ENCODE results near the gene NINL. TPM values are rescaled to one million over a fixed set of nuclear protein-coding genes. Genes with fewer than 3 reads are reported as not detected.

Gene NINL
- total RNA-seq, 1 donor from 2014 or later = 5.0 TPM

- no peak overlapping the region for H3K4me3 ChIP-seq (ENCODE audit: low read depth, low read length)
- H3K36me3 ChIP-seq (ENCODE audit: control insufficient read depth, insufficient read depth, low read length) = no peaks in the 10 kb centered on the region
- FAIRE-seq (no peak), DNase-seq (ENCODE audit: low read depth) (no peak)
- no peaks in the 10 kb centered on the region for H3K27me3 ChIP-seq (ENCODE audit: control insufficient read depth, insufficient read depth, low read length)
- TF ChIP-seq CTCF (IDR thresholded peaks at IDR 0.05; ENCODE audit: insufficient read depth, low read length, severe bottlenecking) = no peak
Measured at GRCh38 chr20:25466846-25467245, 118.5 kb downstream of the NINL start.

GRCh38 chr20:25465243-25466135 lies 119.8 kb downstream of the NINL start:
- FAIRE-seq = no peak

GRCh38 chr20:25464501-25465242 lies 120.7 kb downstream of the NINL start:
- H3K27me3 ChIP-seq (ENCODE audit: control insufficient read depth, insufficient read depth, low read length) = no peaks in the 10 kb centered on the region
- no peak for TF ChIP-seq CTCF (IDR thresholded peaks at IDR 0.05; ENCODE audit: insufficient read depth, low read length, severe bottlenecking)
- H3K36me3 ChIP-seq (ENCODE audit: control insufficient read depth, insufficient read depth, low read length) = no peaks in the 10 kb centered on the region
- FAIRE-seq (peak; percentile 18), DNase-seq (ENCODE audit: low read depth) (no peak)
- H3K4me3 ChIP-seq (ENCODE audit: low read depth, low read length) = no peak overlapping the region

More at GRCh38 chr20:25465243-25466135, 119.8 kb downstream of the NINL start:
- no peaks in the 10 kb centered on the region for H3K36me3 ChIP-seq (ENCODE audit: control insufficient read depth, insufficient read depth, low read length)
- no peak overlapping the region for H3K4me3 ChIP-seq (ENCODE audit: low read depth, low read length)
- TF ChIP-seq CTCF (IDR thresholded peaks at IDR 0.05; ENCODE audit: insufficient read depth, low read length, severe bottlenecking) = no peak
- H3K27me3 ChIP-seq (ENCODE audit: control insufficient read depth, insufficient read depth, low read length) = no peaks in the 10 kb centered on the region
- no peak for DNase-seq (ENCODE audit: low read depth)

GRCh38 chr20:25461786-25462545 lies 123.4 kb downstream of the NINL start:
- DNase-seq (ENCODE audit: low read depth) = no peak
- TF ChIP-seq CTCF (IDR thresholded peaks at IDR 0.05; ENCODE audit: insufficient read depth, low read length, severe bottlenecking) = no peak
- Histone ChIP-seq H3K27me3 (ENCODE audit: control insufficient read depth, insufficient read depth, low read length) (no peaks in the 10 kb centered on the region), H3K36me3 (ENCODE audit: control insufficient read depth, insufficient read depth, low read length) (no peaks in the 10 kb centered on the region), H3K4me3 (ENCODE audit: low read depth, low read length) (no peak overlapping the region)
- peak; percentile 70 for FAIRE-seq

DNA sequence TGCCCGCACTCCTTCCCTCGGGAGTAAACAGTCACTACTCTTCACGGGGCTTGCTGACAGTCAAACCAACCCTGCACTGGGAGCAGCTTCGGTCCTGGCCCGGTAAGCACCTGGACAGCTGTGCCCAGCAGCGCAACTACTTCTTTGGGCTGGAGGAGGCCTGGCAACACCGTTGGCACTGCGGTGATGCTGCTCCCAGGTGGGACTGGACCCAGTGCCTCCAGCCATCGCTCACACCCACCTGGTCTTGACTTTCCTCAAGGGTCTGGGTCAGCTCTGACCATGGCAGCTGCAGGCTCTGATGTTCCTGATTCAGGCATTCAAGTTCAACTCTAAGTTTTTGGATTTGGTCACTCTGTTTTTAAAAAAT lies 124.1 kb downstream of the NINL start:
- TF ChIP-seq CTCF (IDR thresholded peaks at IDR 0.05; ENCODE audit: insufficient read depth, low read length, severe bottlenecking) = no peak
- FAIRE-seq = no peak

More for the DNA sequence above, 124.1 kb downstream of the NINL start:
- Histone ChIP-seq H3K4me3 (ENCODE audit: low read depth, low read length) (no peak overlapping the region), H3K36me3 (ENCODE audit: control insufficient read depth, insufficient read depth, low read length) (no peaks in the 10 kb centered on the region), H3K27me3 (ENCODE audit: control insufficient read depth, insufficient read depth, low read length) (no peaks in the 10 kb centered on the region)
- DNase-seq (ENCODE audit: low read depth) = no peak

Measured in bronchial epithelial cell (primary cell).